ENCODE results near the gene TPSAB1.

The TPSAB1 gene

GRCh38 chr16:1217526-1217925 lies 23.0 kb upstream of the TPSAB1 start:
- DNase-seq (ENCODE audit: low spot score), result no peak
- TF ChIP-seq CTCF (IDR thresholded peaks at IDR 0.05; ENCODE audit: extremely low read depth, missing control alignments), result no peak

- DNase-seq (ENCODE audit: low spot score), result no peak
- TF ChIP-seq CTCF (IDR thresholded peaks at IDR 0.05; ENCODE audit: extremely low read depth, missing control alignments), result no peak
Measured at GRCh38 chr16:1218061-1218929, 22.2 kb upstream of the TPSAB1 start.

GRCh38 chr16:1218930-1219611 lies 21.4 kb upstream of the TPSAB1 start:
- no peak for DNase-seq (ENCODE audit: low spot score)
- no peak for TF ChIP-seq CTCF (IDR thresholded peaks at IDR 0.05; ENCODE audit: extremely low read depth, missing control alignments)

- no peak for TF ChIP-seq CTCF (IDR thresholded peaks at IDR 0.05; ENCODE audit: extremely low read depth, missing control alignments)
- DNase-seq (ENCODE audit: low spot score), result no peak
Measured at GRCh38 chr16:1220098-1220728, 20.3 kb upstream of the TPSAB1 start.

GRCh38 chr16:1220841-1221627 lies 19.5 kb upstream of the TPSAB1 start:
- TF ChIP-seq CTCF (IDR thresholded peaks at IDR 0.05; ENCODE audit: extremely low read depth, missing control alignments), result no peak
- no peak for DNase-seq (ENCODE audit: low spot score)

- DNase-seq (ENCODE audit: low spot score), result no peak
- TF ChIP-seq CTCF (IDR thresholded peaks at IDR 0.05; ENCODE audit: extremely low read depth, missing control alignments), result no peak
Measured at GRCh38 chr16:1221628-1222552, 18.6 kb upstream of the TPSAB1 start.

Data from GM20000 (cell line).